Esophagus muscularis mucosa (tissue), 4 donors: ENCODE data around the gene CASP12.

Source experiments
- CTCF ChIP-seq, 3 experiments: fragments of 200-600 bp in 2 of 3; fragments of 450-650 bp in 1 of 3; sonication (generic) in 2 of 3; IDR thresholded peaks; one replicate each; pipeline ENCODE4 v1.5.1; 2017 to 2019; ENCODE audit warnings: antibody characterized with exemption in 3 of 3, mild to moderate bottlenecking in 2 of 3, moderate library complexity in 1 of 3
- EP300 ChIP-seq: sonication (generic); formaldehyde crosslinking; IDR thresholded peaks from one replicate; pipeline ENCODE4 v1.6.1; 2017; ENCODE audit warnings: antibody characterized with exemption
- POLR2AphosphoS5 ChIP-seq, 2 donors: sonication (generic); formaldehyde crosslinking; IDR thresholded peaks; one replicate each; pipeline ENCODE4 v1.6.1; 2017; ENCODE audit warnings: antibody characterized with exemption in 2 of 2

GRCh38 chr11:104844451-104844850 is 53.8 kb downstream of the CASP12 start:
- TF ChIP-seq EP300: no peak
- TF ChIP-seq POLR2AphosphoS5 (IDR thresholded peaks at IDR 0.05): no peak
- TF ChIP-seq CTCF (IDR thresholded peaks at IDR 0.05): no peak
